HFFc6 (cell line): ENCODE measurements around the gene ITIH6. TPM values are rescaled to one million over a fixed set of nuclear protein-coding genes. Genes with fewer than 3 reads are reported as not detected.

Experiments
- DNase-seq: peaks from one replicate; pipeline ENCODE4 v3.0.0-alpha.2; 2018
- H3K27ac Mint-ChIP-seq: 2 replicates; pipeline ENCODE4 v1.8.0; 2020; ENCODE audit warnings: mild to moderate bottlenecking, mixed read lengths
- H3K27me3 Mint-ChIP-seq: 2 replicates; pipeline ENCODE4 v1.8.0; 2021; ENCODE audit warnings: mild to moderate bottlenecking, moderate library complexity, mixed read lengths; ENCODE audit not compliant: insufficient read depth
- H3K36me3 Mint-ChIP-seq: 2 replicates; pipeline ENCODE4 v1.8.0; 2021; ENCODE audit warnings: low read depth, mixed read lengths
- H3K4me1 Mint-ChIP-seq: 2 replicates; pipeline ENCODE4 v1.8.0; 2020; ENCODE audit warnings: low read depth, mixed read lengths
- H3K4me3 Mint-ChIP-seq: 2 replicates; pipeline ENCODE4 v1.8.0; 2020; ENCODE audit warnings: mild to moderate bottlenecking, moderate library complexity, mixed read lengths
- H3K9me3 Mint-ChIP-seq: 2 replicates; pipeline ENCODE4 v1.8.0; 2020; ENCODE audit warnings: mild to moderate bottlenecking, mixed read lengths
- CTCF ChIP-seq: fragments of 200-600 bp; sonication (generic); IDR thresholded peaks from 2 replicates; pipeline ENCODE4 v1.5.0; 2021; ENCODE audit warnings: antibody characterized with exemption, mild to moderate bottlenecking
- total RNA-seq, 6 experiments: library from RNA; stranded (reverse); fragmentation: NEBNext Ultra II Directional; extraction: Animal tissue kit (Norgen Biotek cat#: 25700); gene quantifications; 2 replicates in 1 of 6; 3 replicates in 5 of 6; pipeline ENCODE4 v1.2.3, GENCODE V29; 2021

The ITIH6 gene
- total RNA-seq, 6 experiments from 2014 or later = not detected

GRCh38 chrX:54820737-54821136 is 22.7 kb upstream of the ITIH6 start:
- no peak for DNase-seq
- Mint-ChIP-seq H3K4me3 (no peak overlapping the region), H3K4me1 (peaks cover 13% of the 10 kb centered on the region), H3K9me3 (no peaks in the 10 kb centered on the region), H3K27me3 (peaks cover 5% of the 10 kb centered on the region), H3K36me3 (peaks cover 8% of the 10 kb centered on the region), H3K27ac (no peak overlapping the region)
- TF ChIP-seq CTCF = no peak

GRCh38 chrX:54819201-54819600 is 21.1 kb upstream of the ITIH6 start:
- no peak for DNase-seq
- H3K9me3 Mint-ChIP-seq = no peaks in the 10 kb centered on the region
- peaks cover 7% of the 10 kb centered on the region; the same call in 1 of the 2 replicates for H3K4me1 Mint-ChIP-seq
- TF ChIP-seq CTCF = no peak
- H3K27me3 Mint-ChIP-seq = peaks cover 5% of the 10 kb centered on the region
- H3K36me3 Mint-ChIP-seq = peaks cover 11% of the 10 kb centered on the region
- H3K4me3 Mint-ChIP-seq = no peak overlapping the region
- no peak overlapping the region for H3K27ac Mint-ChIP-seq

GRCh38 chrX:54818221-54818620 is 20.2 kb upstream of the ITIH6 start:
- TF ChIP-seq CTCF = no peak
- Mint-ChIP-seq H3K27ac (no peak overlapping the region; the same call in 1 of the 2 replicates), H3K9me3 (no peaks in the 10 kb centered on the region), H3K27me3 (peaks cover 5% of the 10 kb centered on the region), H3K4me3 (no peak overlapping the region), H3K36me3 (peaks cover 15% of the 10 kb centered on the region), H3K4me1 (no peaks in the 10 kb centered on the region)
- DNase-seq = no peak

- no peak overlapping the region for H3K4me3 Mint-ChIP-seq
- DNase-seq = no peak
- H3K36me3 Mint-ChIP-seq = peaks cover 15% of the 10 kb centered on the region
- no peak for TF ChIP-seq CTCF
- H3K9me3 Mint-ChIP-seq = no peaks in the 10 kb centered on the region
- peaks cover 5% of the 10 kb centered on the region for H3K27me3 Mint-ChIP-seq
- no peak overlapping the region for H3K27ac Mint-ChIP-seq
- no peaks in the 10 kb centered on the region for H3K4me1 Mint-ChIP-seq
Observed at GRCh38 chrX:54817220-54817820, 19.3 kb upstream of the ITIH6 start.

- DNase-seq = no peak
- Mint-ChIP-seq H3K27me3 (peaks cover 5% of the 10 kb centered on the region), H3K4me3 (no peak overlapping the region), H3K4me1 (peaks cover 15% of the 10 kb centered on the region), H3K9me3 (no peaks in the 10 kb centered on the region), H3K27ac (no peak overlapping the region), H3K36me3 (peaks cover 26% of the 10 kb centered on the region)
- TF ChIP-seq CTCF = no peak
Observed at GRCh38 chrX:54812306-54812705, 14.3 kb upstream of the ITIH6 start.
